Astrocyte (in vitro differentiated cells and primary cell): ENCODE data around the gene PAX8.

Experiments used
- CTCF ChIP-seq: IDR thresholded peaks from 2 replicates; pipeline ENCODE4 v1.5.1; 2011; ENCODE audit warnings: low read depth, mild to moderate bottlenecking, inconsistent platforms, low read length, moderate library complexity; ENCODE audit not compliant: insufficient read depth
- EZH2 ChIP-seq: IDR thresholded peaks from 2 replicates; pipeline ENCODE4 v1.6.1; 2012; ENCODE audit warnings: mild to moderate bottlenecking, low read length, inconsistent platforms; ENCODE audit not compliant: insufficient read depth

- TF ChIP-seq CTCF: no peak
- TF ChIP-seq EZH2: no peak
Observed at GRCh38 chr2:113219092-113219441, 59.7 kb downstream of the PAX8 start.
